ENCODE measurements around the gene DNAJC1.

DNA sequence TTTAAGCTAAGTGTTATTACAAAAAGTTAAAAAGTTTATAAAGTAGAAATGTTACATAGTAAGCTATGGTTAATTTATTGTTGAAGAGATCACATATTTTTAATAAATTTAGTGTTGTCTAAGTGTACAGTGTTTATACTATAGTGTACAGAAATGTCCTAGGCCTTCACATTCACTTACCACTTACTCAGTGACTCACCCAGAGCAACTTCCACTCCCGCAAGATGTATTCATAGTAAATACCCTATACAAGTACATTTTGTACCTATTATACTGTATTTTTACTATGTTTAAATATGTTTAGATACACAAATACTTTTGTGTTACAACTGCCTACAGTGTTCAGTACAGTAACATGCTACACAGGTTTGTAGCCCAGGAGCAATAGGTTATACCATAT lies 69.2 kb downstream of the DNAJC1 start:
- TF ChIP-seq, protein P1, sequence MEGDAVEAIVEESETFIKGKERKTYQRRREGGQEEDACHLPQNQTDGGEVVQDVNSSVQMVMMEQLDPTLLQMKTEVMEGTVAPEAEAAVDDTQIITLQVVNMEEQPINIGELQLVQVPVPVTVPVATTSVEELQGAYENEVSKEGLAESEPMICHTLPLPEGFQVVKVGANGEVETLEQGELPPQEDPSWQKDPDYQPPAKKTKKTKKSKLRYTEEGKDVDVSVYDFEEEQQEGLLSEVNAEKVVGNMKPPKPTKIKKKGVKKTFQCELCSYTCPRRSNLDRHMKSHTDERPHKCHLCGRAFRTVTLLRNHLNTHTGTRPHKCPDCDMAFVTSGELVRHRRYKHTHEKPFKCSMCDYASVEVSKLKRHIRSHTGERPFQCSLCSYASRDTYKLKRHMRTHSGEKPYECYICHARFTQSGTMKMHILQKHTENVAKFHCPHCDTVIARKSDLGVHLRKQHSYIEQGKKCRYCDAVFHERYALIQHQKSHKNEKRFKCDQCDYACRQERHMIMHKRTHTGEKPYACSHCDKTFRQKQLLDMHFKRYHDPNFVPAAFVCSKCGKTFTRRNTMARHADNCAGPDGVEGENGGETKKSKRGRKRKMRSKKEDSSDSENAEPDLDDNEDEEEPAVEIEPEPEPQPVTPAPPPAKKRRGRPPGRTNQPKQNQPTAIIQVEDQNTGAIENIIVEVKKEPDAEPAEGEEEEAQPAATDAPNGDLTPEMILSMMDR (tag by site-specific recombination; IDR thresholded peaks at IDR 0.05): no peak
- TF ChIP-seq, protein P2, sequence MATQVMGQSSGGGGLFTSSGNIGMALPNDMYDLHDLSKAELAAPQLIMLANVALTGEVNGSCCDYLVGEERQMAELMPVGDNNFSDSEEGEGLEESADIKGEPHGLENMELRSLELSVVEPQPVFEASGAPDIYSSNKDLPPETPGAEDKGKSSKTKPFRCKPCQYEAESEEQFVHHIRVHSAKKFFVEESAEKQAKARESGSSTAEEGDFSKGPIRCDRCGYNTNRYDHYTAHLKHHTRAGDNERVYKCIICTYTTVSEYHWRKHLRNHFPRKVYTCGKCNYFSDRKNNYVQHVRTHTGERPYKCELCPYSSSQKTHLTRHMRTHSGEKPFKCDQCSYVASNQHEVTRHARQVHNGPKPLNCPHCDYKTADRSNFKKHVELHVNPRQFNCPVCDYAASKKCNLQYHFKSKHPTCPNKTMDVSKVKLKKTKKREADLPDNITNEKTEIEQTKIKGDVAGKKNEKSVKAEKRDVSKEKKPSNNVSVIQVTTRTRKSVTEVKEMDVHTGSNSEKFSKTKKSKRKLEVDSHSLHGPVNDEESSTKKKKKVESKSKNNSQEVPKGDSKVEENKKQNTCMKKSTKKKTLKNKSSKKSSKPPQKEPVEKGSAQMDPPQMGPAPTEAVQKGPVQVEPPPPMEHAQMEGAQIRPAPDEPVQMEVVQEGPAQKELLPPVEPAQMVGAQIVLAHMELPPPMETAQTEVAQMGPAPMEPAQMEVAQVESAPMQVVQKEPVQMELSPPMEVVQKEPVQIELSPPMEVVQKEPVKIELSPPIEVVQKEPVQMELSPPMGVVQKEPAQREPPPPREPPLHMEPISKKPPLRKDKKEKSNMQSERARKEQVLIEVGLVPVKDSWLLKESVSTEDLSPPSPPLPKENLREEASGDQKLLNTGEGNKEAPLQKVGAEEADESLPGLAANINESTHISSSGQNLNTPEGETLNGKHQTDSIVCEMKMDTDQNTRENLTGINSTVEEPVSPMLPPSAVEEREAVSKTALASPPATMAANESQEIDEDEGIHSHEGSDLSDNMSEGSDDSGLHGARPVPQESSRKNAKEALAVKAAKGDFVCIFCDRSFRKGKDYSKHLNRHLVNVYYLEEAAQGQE (tag by site-specific recombination; IDR thresholded peaks at IDR 0.05): no peak
- TF ChIP-seq YY1 (tag by site-specific recombination; IDR thresholded peaks at IDR 0.05): no peak
- TF ChIP-seq ZBTB48 (tag by site-specific recombination; IDR thresholded peaks at IDR 0.05): no peak
- TF ChIP-seq, protein P3, sequence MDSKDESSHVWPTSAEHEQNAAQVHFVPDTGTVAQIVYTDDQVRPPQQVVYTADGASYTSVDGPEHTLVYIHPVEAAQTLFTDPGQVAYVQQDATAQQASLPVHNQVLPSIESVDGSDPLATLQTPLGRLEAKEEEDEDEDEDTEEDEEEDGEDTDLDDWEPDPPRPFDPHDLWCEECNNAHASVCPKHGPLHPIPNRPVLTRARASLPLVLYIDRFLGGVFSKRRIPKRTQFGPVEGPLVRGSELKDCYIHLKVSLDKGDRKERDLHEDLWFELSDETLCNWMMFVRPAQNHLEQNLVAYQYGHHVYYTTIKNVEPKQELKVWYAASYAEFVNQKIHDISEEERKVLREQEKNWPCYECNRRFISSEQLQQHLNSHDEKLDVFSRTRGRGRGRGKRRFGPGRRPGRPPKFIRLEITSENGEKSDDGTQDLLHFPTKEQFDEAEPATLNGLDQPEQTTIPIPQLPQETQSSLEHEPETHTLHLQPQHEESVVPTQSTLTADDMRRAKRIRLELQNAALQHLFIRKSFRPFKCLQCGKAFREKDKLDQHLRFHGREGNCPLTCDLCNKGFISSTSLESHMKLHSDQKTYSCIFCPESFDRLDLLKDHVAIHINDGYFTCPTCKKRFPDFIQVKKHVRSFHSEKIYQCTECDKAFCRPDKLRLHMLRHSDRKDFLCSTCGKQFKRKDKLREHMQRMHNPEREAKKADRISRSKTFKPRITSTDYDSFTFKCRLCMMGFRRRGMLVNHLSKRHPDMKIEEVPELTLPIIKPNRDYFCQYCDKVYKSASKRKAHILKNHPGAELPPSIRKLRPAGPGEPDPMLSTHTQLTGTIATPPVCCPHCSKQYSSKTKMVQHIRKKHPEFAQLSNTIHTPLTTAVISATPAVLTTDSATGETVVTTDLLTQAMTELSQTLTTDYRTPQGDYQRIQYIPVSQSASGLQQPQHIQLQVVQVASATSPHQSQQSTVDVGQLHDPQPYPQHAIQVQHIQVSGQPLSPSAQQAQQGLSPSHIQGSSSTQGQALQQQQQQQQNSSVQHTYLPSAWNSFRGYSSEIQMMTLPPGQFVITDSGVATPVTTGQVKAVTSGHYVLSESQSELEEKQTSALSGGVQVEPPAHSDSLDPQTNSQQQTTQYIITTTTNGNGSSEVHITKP (tag by site-specific recombination; IDR thresholded peaks at IDR 0.05): no peak
- TF ChIP-seq, protein P4, sequence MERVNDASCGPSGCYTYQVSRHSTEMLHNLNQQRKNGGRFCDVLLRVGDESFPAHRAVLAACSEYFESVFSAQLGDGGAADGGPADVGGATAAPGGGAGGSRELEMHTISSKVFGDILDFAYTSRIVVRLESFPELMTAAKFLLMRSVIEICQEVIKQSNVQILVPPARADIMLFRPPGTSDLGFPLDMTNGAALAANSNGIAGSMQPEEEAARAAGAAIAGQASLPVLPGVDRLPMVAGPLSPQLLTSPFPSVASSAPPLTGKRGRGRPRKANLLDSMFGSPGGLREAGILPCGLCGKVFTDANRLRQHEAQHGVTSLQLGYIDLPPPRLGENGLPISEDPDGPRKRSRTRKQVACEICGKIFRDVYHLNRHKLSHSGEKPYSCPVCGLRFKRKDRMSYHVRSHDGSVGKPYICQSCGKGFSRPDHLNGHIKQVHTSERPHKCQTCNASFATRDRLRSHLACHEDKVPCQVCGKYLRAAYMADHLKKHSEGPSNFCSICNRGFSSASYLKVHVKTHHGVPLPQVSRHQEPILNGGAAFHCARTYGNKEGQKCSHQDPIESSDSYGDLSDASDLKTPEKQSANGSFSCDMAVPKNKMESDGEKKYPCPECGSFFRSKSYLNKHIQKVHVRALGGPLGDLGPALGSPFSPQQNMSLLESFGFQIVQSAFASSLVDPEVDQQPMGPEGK (tag by site-specific recombination; IDR thresholded peaks at IDR 0.05): no peak
- TF ChIP-seq, protein P5, sequence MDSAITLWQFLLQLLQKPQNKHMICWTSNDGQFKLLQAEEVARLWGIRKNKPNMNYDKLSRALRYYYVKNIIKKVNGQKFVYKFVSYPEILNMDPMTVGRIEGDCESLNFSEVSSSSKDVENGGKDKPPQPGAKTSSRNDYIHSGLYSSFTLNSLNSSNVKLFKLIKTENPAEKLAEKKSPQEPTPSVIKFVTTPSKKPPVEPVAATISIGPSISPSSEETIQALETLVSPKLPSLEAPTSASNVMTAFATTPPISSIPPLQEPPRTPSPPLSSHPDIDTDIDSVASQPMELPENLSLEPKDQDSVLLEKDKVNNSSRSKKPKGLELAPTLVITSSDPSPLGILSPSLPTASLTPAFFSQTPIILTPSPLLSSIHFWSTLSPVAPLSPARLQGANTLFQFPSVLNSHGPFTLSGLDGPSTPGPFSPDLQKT (IDR thresholded peaks at IDR 0.05; ENCODE audit: borderline replicate concordance, low read depth, low read length): no peak
- TF ChIP-seq REPIN1 (tag by site-specific recombination; IDR thresholded peaks at IDR 0.05; ENCODE audit: low read depth): no peak
- no peak for TF ChIP-seq OSR2 (tag by site-specific recombination; IDR thresholded peaks at IDR 0.05)
- TF ChIP-seq, protein P6, sequence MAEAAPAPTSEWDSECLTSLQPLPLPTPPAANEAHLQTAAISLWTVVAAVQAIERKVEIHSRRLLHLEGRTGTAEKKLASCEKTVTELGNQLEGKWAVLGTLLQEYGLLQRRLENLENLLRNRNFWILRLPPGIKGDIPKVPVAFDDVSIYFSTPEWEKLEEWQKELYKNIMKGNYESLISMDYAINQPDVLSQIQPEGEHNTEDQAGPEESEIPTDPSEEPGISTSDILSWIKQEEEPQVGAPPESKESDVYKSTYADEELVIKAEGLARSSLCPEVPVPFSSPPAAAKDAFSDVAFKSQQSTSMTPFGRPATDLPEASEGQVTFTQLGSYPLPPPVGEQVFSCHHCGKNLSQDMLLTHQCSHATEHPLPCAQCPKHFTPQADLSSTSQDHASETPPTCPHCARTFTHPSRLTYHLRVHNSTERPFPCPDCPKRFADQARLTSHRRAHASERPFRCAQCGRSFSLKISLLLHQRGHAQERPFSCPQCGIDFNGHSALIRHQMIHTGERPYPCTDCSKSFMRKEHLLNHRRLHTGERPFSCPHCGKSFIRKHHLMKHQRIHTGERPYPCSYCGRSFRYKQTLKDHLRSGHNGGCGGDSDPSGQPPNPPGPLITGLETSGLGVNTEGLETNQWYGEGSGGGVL (tag by site-specific recombination; IDR thresholded peaks at IDR 0.05): no peak
- TF ChIP-seq ZBTB1 (tag by site-specific recombination; IDR thresholded peaks at IDR 0.05): no peak
- TF ChIP-seq ZSCAN23 (tag by site-specific recombination; IDR thresholded peaks at IDR 0.05): no peak
- no peak for TF ChIP-seq ZNF302 (tag by site-specific recombination; IDR thresholded peaks at IDR 0.05; ENCODE audit: low read depth)
- no peak for TF ChIP-seq ZIC2 (tag by site-specific recombination; IDR thresholded peaks at IDR 0.05)
